Activated naive CD8-positive, alpha-beta T cell treated with anti-CD3 and anti-CD28 coated beads, Interleukin-2, amount 50 U/mL, for 24 hours (primary cell): Measurements from ENCODE around the gene SLC26A6.

Source experiments
- ATAC-seq: fragments of 150-1000 bp; cut with Tn5 transposase; one replicate; pipeline ENCODE4 v1.10.0; 2021
- DNase-seq: peaks from one replicate; pipeline ENCODE4 v3.0.0; 2021
- H3K27ac Mint-ChIP-seq: one replicate; pipeline ENCODE4 v1.8.0; 2021; ENCODE audit warnings: mild to moderate bottlenecking, mixed read lengths
- H3K27me3 Mint-ChIP-seq: one replicate; pipeline ENCODE4 v1.8.0; 2021; ENCODE audit warnings: mixed read lengths
- H3K36me3 Mint-ChIP-seq: one replicate; pipeline ENCODE4 v1.8.0; 2021; ENCODE audit warnings: low read depth, mixed read lengths
- H3K4me1 Mint-ChIP-seq: one replicate; pipeline ENCODE4 v1.8.0; 2021; ENCODE audit warnings: mixed read lengths
- H3K4me3 Mint-ChIP-seq: one replicate; pipeline ENCODE4 v1.8.0; 2021; ENCODE audit warnings: mild to moderate bottlenecking, moderate library complexity, mixed read lengths
- H3K9me3 Mint-ChIP-seq: one replicate; pipeline ENCODE4 v1.8.0; 2021; ENCODE audit warnings: mixed read lengths

Gene SLC26A6

GRCh38 chr3:48600711-48601621 lies 34.3 kb downstream of the SLC26A6 start:
- H3K36me3 Mint-ChIP-seq = peaks cover 25% of the 10 kb centered on the region
- H3K27ac Mint-ChIP-seq = no peak overlapping the region
- ATAC-seq = no peak
- H3K27me3 Mint-ChIP-seq = peaks cover 3% of the 10 kb centered on the region
- H3K4me3 Mint-ChIP-seq = no peak overlapping the region
- DNase-seq = no peak
- H3K4me1 Mint-ChIP-seq = peaks cover 3% of the 10 kb centered on the region
- H3K9me3 Mint-ChIP-seq = no peaks in the 10 kb centered on the region

DNA sequence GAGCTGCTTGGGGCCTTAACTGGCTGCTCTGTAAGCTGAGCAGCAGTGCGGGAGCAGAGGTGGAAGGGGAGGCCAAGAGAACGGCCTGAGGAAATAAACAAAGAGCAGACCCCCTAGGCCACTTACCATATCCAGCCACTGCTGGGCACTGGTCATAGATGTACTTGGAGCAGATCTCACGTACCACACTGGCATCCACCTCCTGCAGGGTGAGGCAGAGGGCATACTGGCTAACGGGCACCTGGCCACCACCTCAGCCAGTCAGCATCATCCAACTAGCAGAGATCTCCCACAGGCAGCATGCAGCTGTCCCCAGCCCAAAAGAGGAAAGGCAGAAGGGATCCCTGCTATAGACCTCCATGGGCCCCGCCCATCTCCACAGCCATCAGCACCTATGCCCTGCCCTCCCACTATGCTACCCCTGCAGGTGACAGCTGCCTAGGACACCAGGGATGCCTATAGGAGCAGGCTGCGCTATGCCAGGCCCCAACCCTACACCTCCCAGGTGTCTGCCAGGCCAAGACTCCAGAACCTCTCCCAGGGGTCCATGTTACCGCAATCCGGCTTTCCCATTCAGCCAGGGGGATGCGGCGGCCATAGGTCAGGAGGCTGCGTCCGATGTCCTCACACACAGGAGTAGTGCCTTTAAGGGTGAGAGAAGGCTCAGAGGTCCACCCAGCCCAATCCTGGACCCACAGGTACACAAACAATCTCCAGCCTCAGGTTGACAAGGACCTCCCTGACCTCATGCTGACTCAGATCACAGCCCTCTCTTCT lies 35.6 kb downstream of the SLC26A6 start:
- no peak overlapping the region for H3K27ac Mint-ChIP-seq
- peaks cover 21% of the 10 kb centered on the region for H3K36me3 Mint-ChIP-seq
- H3K9me3 Mint-ChIP-seq = no peaks in the 10 kb centered on the region
- DNase-seq = no peak
- ATAC-seq = no peak
- peaks cover 7% of the 10 kb centered on the region for H3K4me1 Mint-ChIP-seq
- H3K27me3 Mint-ChIP-seq = peaks cover 4% of the 10 kb centered on the region
- no peak overlapping the region for H3K4me3 Mint-ChIP-seq

GRCh38 chr3:48599077-48599501 lies 36.2 kb downstream of the SLC26A6 start:
- H3K4me3 Mint-ChIP-seq = no peak overlapping the region
- no peak for ATAC-seq
- H3K27ac Mint-ChIP-seq = no peak overlapping the region
- peaks cover 10% of the 10 kb centered on the region for H3K27me3 Mint-ChIP-seq
- no peak for DNase-seq
- peaks cover 15% of the 10 kb centered on the region for H3K36me3 Mint-ChIP-seq
- H3K4me1 Mint-ChIP-seq = peaks cover 12% of the 10 kb centered on the region
- H3K9me3 Mint-ChIP-seq = no peaks in the 10 kb centered on the region

DNA sequence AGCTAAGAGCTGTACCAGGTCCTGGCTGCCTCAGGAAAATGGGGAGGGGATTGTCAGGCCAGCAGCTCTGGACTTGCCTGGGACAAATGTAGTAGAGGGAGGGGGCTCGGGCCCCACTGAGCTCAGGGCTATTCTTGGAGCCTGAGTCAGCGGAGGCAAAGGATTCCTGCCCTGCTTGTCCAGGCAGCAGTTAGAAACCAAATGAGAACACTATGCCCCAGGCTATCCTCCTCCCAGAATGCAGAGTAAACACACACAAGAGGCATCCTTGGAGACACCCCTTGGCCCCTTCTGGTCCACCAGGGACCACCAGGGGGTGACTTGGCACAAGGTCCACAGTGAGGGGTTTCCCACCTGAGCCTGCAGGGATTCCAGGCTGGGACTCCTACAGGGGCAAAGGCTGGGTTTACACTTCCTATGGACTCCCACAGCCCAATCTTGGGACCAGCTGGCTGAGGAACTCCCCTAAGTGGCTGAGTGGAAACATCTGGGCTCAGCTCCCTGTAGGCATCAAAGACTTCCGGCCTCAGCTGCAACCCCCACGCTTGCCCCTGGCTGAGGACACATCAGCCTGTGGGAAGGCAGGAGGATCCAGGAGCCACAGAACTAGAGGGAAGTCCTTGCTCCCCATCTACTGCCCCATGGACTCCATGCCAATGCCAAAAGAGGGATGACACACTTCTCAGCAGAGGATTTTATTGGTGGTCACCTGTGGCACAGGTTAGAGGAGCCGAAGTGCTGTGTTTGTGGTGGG lies 36.8 kb downstream of the SLC26A6 start:
- Mint-ChIP-seq H3K9me3 (no peaks in the 10 kb centered on the region), H3K36me3 (peaks cover 12% of the 10 kb centered on the region)
- no peak for DNase-seq

DNA sequence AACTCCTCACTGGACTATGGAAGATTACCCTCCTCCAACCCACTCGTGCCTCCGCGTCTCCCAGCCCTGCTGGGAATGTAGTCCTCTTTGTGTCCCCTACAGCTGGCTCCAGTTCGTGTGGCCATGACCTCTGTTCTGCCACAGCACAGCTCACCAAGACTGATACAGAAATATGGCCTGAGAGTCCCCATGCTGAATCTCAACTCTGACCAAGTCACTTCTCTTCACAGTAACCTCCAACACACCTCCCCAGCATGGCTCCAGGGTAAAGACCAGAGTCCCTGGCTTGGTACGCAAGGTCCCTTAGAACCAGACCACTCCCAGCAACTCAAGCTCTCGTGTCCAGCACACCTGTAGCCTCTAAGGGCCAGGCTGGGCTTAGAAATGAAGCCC lies 37.9 kb downstream of the SLC26A6 start:
- no peak for DNase-seq
- peaks cover 18% of the 10 kb centered on the region for H3K27me3 Mint-ChIP-seq
- H3K27ac Mint-ChIP-seq = peak overlapping the region; percentile 62
- H3K4me3 Mint-ChIP-seq = no peak overlapping the region
- peaks cover 7% of the 10 kb centered on the region for H3K36me3 Mint-ChIP-seq
- no peaks in the 10 kb centered on the region for H3K9me3 Mint-ChIP-seq
- H3K4me1 Mint-ChIP-seq = peaks cover 12% of the 10 kb centered on the region
- ATAC-seq = no peak

More for the DNA sequence above, 36.8 kb downstream of the SLC26A6 start:
- no peak overlapping the region for H3K4me3 Mint-ChIP-seq
- H3K27ac Mint-ChIP-seq = no peak overlapping the region
- peaks cover 10% of the 10 kb centered on the region for H3K27me3 Mint-ChIP-seq
- no peak for ATAC-seq
- peaks cover 12% of the 10 kb centered on the region for H3K4me1 Mint-ChIP-seq

GRCh38 chr3:48596676-48597407 lies 38.4 kb downstream of the SLC26A6 start:
- Mint-ChIP-seq H3K27me3 (peaks cover 18% of the 10 kb centered on the region), H3K36me3 (peaks cover 5% of the 10 kb centered on the region), H3K9me3 (no peaks in the 10 kb centered on the region), H3K4me1 (peaks cover 12% of the 10 kb centered on the region), H3K27ac (peak overlapping the region; percentile 62), H3K4me3 (no peak overlapping the region)
- DNase-seq = no peak
- no peak for ATAC-seq

DNA sequence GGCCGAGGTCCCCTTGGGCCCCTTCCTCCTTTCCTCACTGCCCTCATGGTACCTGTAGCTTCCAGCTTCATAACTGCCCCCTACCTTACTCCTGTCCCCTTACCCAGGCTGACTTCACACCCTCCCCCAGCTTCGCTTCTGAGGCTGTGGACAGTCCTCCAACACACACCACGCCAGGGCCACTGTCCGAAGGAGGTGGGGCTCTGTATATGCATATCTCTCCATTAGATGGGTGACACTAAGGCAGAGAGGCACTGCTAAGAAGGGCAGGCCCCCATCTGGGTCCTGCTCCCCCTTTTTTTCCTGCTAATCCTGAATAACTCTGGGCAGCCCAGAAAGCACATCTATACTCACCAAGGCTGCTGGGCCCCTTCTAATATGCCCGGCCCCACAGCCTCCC lies 39.1 kb downstream of the SLC26A6 start:
- no peak for DNase-seq
- H3K36me3 Mint-ChIP-seq = peaks cover 5% of the 10 kb centered on the region
- no peak overlapping the region for H3K27ac Mint-ChIP-seq
- ATAC-seq = no peak
- H3K9me3 Mint-ChIP-seq = no peaks in the 10 kb centered on the region
- H3K4me3 Mint-ChIP-seq = no peak overlapping the region
- H3K27me3 Mint-ChIP-seq = peaks cover 18% of the 10 kb centered on the region
- H3K4me1 Mint-ChIP-seq = peaks cover 12% of the 10 kb centered on the region

DNA sequence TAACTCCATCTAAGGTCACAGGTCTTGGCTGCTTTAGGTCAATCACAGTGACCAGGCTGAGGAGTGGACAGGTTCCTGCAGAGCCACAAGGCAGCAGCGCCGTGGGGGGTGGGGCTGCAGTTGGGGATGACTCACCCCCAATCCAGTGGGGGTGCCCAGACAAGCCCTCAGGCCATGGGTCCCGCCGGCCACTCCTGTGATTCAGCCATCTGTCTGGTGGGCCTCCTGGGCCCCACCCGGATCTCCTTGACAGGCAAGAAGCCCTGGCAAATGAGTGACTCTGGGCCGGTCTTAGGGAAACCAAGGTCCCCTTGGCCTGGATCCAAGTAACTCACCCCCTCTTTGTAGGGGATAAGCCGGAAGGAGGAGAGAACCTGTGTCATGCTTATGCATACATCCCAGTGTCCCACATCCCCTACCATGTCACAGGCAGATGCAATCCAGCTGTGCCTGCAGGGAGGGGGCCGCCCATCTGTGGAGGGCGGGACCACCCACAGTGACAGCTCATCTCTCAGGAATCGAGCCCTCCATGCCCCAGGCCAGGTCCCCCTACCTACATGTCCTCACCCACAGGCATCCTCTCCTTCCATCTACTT lies 39.6 kb downstream of the SLC26A6 start:
- Mint-ChIP-seq H3K27me3 (peaks cover 22% of the 10 kb centered on the region), H3K27ac (no peak overlapping the region), H3K36me3 (peaks cover 2% of the 10 kb centered on the region), H3K4me3 (no peak overlapping the region), H3K4me1 (peaks cover 12% of the 10 kb centered on the region), H3K9me3 (no peaks in the 10 kb centered on the region)
- DNase-seq (no peak), ATAC-seq (no peak)

GRCh38 chr3:48595075-48595525 lies 40.2 kb downstream of the SLC26A6 start, which contains the start of gene COL7A1:
TSS of gene COL7A1 (minus strand) at chr3:48595329. CDS start at chr3:48595159, 170 bp downstream.
- no peak for DNase-seq
- Mint-ChIP-seq H3K36me3 (no peaks in the 10 kb centered on the region), H3K27me3 (peaks cover 22% of the 10 kb centered on the region), H3K9me3 (no peaks in the 10 kb centered on the region), H3K27ac (no peak within 1 kb of the TSS), H3K4me3 (no peak within 1 kb of the TSS), H3K4me1 (peaks cover 12% of the 10 kb centered on the region)
- ATAC-seq = no peak

DNA sequence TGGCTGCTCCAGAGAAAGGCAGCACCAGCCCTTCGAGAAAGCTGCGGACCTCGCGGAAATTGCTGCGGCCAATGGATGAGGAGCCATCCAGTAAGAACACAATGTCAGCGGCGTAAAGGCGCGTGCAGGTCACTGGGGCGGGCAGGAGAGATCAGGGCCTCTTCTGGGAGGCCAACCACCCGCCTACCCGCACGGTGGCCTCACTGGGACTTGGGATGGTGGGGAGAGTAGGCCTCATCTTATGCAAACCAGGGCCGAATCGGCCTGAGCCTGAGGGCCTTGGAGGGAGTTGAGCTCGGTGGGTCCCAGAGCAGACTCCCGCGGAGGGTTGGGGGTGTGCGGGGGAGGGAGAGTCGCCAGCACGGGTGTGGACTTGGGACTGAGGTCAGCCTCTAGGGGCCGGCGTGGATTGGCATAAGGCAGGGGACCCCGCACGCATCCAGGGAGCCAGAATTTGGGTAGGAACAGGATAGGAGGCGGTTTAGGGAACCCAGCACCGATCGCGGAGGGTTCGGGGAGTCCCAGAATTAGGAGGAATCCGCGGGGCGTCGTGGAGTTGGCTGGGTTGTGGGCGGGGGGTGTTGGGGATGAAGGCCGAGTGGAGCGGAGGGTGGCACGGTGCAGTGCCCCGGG lies 40.7 kb downstream of the SLC26A6 start:
- no peak for DNase-seq
- no peaks in the 10 kb centered on the region for H3K9me3 Mint-ChIP-seq
- H3K4me3 Mint-ChIP-seq = no peak overlapping the region

DNA sequence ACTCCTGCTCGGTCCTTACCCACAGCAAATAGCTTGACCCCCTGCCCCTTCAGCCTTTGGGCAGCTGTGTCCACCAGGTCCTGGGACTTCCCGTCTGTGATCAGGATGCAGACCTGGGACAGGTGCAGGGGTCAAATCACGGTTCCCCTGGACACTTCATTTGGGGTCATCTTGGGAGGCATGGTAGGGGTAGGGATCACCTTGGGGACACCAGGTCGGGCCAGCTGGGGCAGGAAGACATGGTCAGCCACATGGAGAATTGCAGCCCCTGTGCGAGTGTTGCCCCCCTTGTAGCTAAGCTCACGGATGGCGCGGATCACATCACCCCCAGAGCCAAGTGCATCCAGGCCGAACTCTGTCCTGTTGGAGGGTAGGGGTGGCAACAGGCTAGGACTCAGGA lies 41.9 kb downstream of the SLC26A6 start:
- Mint-ChIP-seq H3K9me3 (no peaks in the 10 kb centered on the region), H3K36me3 (no peaks in the 10 kb centered on the region), H3K27ac (no peak overlapping the region), H3K4me3 (no peak overlapping the region), H3K27me3 (peaks cover 34% of the 10 kb centered on the region), H3K4me1 (peaks cover 12% of the 10 kb centered on the region)
- no peak for ATAC-seq
- DNase-seq = no peak

More for the DNA sequence above, 40.7 kb downstream of the SLC26A6 start:
- no peak for ATAC-seq
- H3K27me3 Mint-ChIP-seq = peaks cover 27% of the 10 kb centered on the region
- H3K27ac Mint-ChIP-seq = no peak overlapping the region
- no peaks in the 10 kb centered on the region for H3K36me3 Mint-ChIP-seq
- H3K4me1 Mint-ChIP-seq = peaks cover 12% of the 10 kb centered on the region

- no peak for DNase-seq
- H3K27me3 Mint-ChIP-seq = peaks cover 38% of the 10 kb centered on the region
- ATAC-seq = no peak
Observed at GRCh38 chr3:48592519-48593087, 42.7 kb downstream of the SLC26A6 start.

More at GRCh38 chr3:48592519-48593087, 42.7 kb downstream of the SLC26A6 start:
- Mint-ChIP-seq H3K4me3 (no peak overlapping the region), H3K9me3 (no peaks in the 10 kb centered on the region), H3K27ac (no peak overlapping the region), H3K36me3 (no peaks in the 10 kb centered on the region), H3K4me1 (peaks cover 12% of the 10 kb centered on the region)
